ENCODE results near the gene PEX5L.

Gene PEX5L

GRCh38 chr3:179876440-179876839 lies 160.3 kb downstream of the PEX5L start:
- CTCF ChIA-PET: no interaction called here
- DNase-seq (ENCODE audit: extremely low spot score): no peak
- POLR2A ChIA-PET: no interaction called here
- no peak for TF ChIP-seq SP1 (IDR thresholded peaks at IDR 0.05)

GRCh38 chr3:179872842-179873241 lies 163.9 kb downstream of the PEX5L start:
- no peak for DNase-seq (ENCODE audit: extremely low spot score)
- ChIA-PET POLR2A (no interaction called here), CTCF (no interaction called here)
- no peak for TF ChIP-seq L3MBTL2 (conservative IDR thresholded peaks at IDR 0.05)
- TF ChIP-seq ELF4 (IDR thresholded peaks at IDR 0.05): no peak
- TF ChIP-seq BHLHE40 (IDR thresholded peaks at IDR 0.05; ENCODE audit: borderline replicate concordance): no peak
- no peak for TF ChIP-seq CTBP1 (IDR thresholded peaks at IDR 0.05; ENCODE audit: borderline replicate concordance)
- TF ChIP-seq ARNT (IDR thresholded peaks at IDR 0.05): no peak
- TF ChIP-seq FOXA1 (IDR thresholded peaks at IDR 0.05): no peak
- TF ChIP-seq NFRKB (IDR thresholded peaks at IDR 0.05): no peak
- no peak for TF ChIP-seq HDGF (IDR thresholded peaks at IDR 0.05; ENCODE audit: borderline replicate concordance)

GRCh38 chr3:179871782-179872181 lies 165.0 kb downstream of the PEX5L start:
- no peak for DNase-seq (ENCODE audit: extremely low spot score)
- POLR2A ChIA-PET: no interaction called here
- CTCF ChIA-PET: no interaction called here
- no peak for TF ChIP-seq FOXA1 (IDR thresholded peaks at IDR 0.05)
- no peak for TF ChIP-seq FOXM1 (IDR thresholded peaks at IDR 0.05; ENCODE audit: borderline replicate concordance)
- no peak for TF ChIP-seq ZNF384 (IDR thresholded peaks at IDR 0.05)
- no peak for TF ChIP-seq CTBP1 (IDR thresholded peaks at IDR 0.05; ENCODE audit: borderline replicate concordance)
- no peak for TF ChIP-seq HDGF (IDR thresholded peaks at IDR 0.05; ENCODE audit: borderline replicate concordance)
- TF ChIP-seq ELF4 (IDR thresholded peaks at IDR 0.05): no peak
- TF ChIP-seq SUZ12 (IDR thresholded peaks at IDR 0.05): no peak
- TF ChIP-seq SP1 (IDR thresholded peaks at IDR 0.05): no peak
- no peak for TF ChIP-seq LEF1 (IDR thresholded peaks at IDR 0.05; ENCODE audit: borderline replicate concordance)
- no peak for TF ChIP-seq BHLHE40 (IDR thresholded peaks at IDR 0.05; ENCODE audit: borderline replicate concordance)
- no peak for TF ChIP-seq ARNT (IDR thresholded peaks at IDR 0.05)
- TF ChIP-seq PKNOX1 (IDR thresholded peaks at IDR 0.05): no peak
- TF ChIP-seq TARDBP (IDR thresholded peaks at IDR 0.05): no peak
- no peak for TF ChIP-seq FOXK2 (IDR thresholded peaks at IDR 0.05)
- no peak for TF ChIP-seq L3MBTL2 (conservative IDR thresholded peaks at IDR 0.05)
- TF ChIP-seq NFRKB (IDR thresholded peaks at IDR 0.05): no peak

- DNase-seq (ENCODE audit: extremely low spot score): no peak
- ChIA-PET POLR2A (no interaction called here), CTCF (no interaction called here)
- TF ChIP-seq FOXM1 (IDR thresholded peaks at IDR 0.05; ENCODE audit: borderline replicate concordance) (no peak), LEF1 (IDR thresholded peaks at IDR 0.05; ENCODE audit: borderline replicate concordance) (no peak), ELF4 (IDR thresholded peaks at IDR 0.05) (no peak), TARDBP (IDR thresholded peaks at IDR 0.05) (no peak), CTBP1 (IDR thresholded peaks at IDR 0.05; ENCODE audit: borderline replicate concordance) (no peak)
These were observed 168.0 kb downstream of the PEX5L start for GRCh38 chr3:179868715-179869114.

GRCh38 chr3:179867961-179868360 lies 168.8 kb downstream of the PEX5L start:
- no peak for TF ChIP-seq ZNF384 (IDR thresholded peaks at IDR 0.05)
- no peak for TF ChIP-seq ARNT (IDR thresholded peaks at IDR 0.05)
- TF ChIP-seq SP1 (IDR thresholded peaks at IDR 0.05): no peak
- no peak for TF ChIP-seq FOXM1 (IDR thresholded peaks at IDR 0.05; ENCODE audit: borderline replicate concordance)
- TF ChIP-seq LEF1 (IDR thresholded peaks at IDR 0.05; ENCODE audit: borderline replicate concordance): no peak
- TF ChIP-seq FOXK2 (IDR thresholded peaks at IDR 0.05): no peak
- TF ChIP-seq FOXA1 (IDR thresholded peaks at IDR 0.05): no peak
- no peak for TF ChIP-seq L3MBTL2 (conservative IDR thresholded peaks at IDR 0.05)
- TF ChIP-seq SUZ12 (IDR thresholded peaks at IDR 0.05): no peak
- ChIA-PET POLR2A (no interaction called here), CTCF (no interaction called here)
- no peak for DNase-seq (ENCODE audit: extremely low spot score)

GRCh38 chr3:179865861-179866505 lies 170.8 kb downstream of the PEX5L start:
- TF ChIP-seq L3MBTL2 (conservative IDR thresholded peaks at IDR 0.05) (no peak), LEF1 (IDR thresholded peaks at IDR 0.05; ENCODE audit: borderline replicate concordance) (no peak), NFRKB (IDR thresholded peaks at IDR 0.05) (no peak), CTBP1 (IDR thresholded peaks at IDR 0.05; ENCODE audit: borderline replicate concordance) (no peak), SP1 (IDR thresholded peaks at IDR 0.05) (no peak)
- POLR2A ChIA-PET: no interaction called here
- DNase-seq (ENCODE audit: extremely low spot score): no peak
- CTCF ChIA-PET: no interaction called here

- POLR2A ChIA-PET: no interaction called here
- CTCF ChIA-PET: no interaction called here
- DNase-seq (ENCODE audit: extremely low spot score): no peak
- TF ChIP-seq ZNF384 (IDR thresholded peaks at IDR 0.05) (no peak), HDGF (IDR thresholded peaks at IDR 0.05; ENCODE audit: borderline replicate concordance) (no peak), PKNOX1 (IDR thresholded peaks at IDR 0.05) (no peak), ARNT (IDR thresholded peaks at IDR 0.05) (no peak), FOXK2 (IDR thresholded peaks at IDR 0.05) (no peak), NFRKB (IDR thresholded peaks at IDR 0.05) (no peak), CTBP1 (IDR thresholded peaks at IDR 0.05; ENCODE audit: borderline replicate concordance) (no peak), L3MBTL2 (conservative IDR thresholded peaks at IDR 0.05) (no peak), FOXA1 (IDR thresholded peaks at IDR 0.05) (no peak), FOXM1 (IDR thresholded peaks at IDR 0.05; ENCODE audit: borderline replicate concordance) (no peak), SP1 (IDR thresholded peaks at IDR 0.05) (no peak), BHLHE40 (IDR thresholded peaks at IDR 0.05; ENCODE audit: borderline replicate concordance) (no peak), TARDBP (IDR thresholded peaks at IDR 0.05) (no peak)
These were observed 174.8 kb downstream of the PEX5L start for GRCh38 chr3:179861953-179862352.

Data from HEK293T (cell line).